Right renal pelvis (tissue), 4 donors: ENCODE data around the gene MYPOP. TPM values are rescaled to one million over a fixed set of nuclear protein-coding genes. Genes with fewer than 3 reads are reported as not detected.
A peak's percentile ranks its signal among the peaks of the same experiment; 100 is the strongest.

ENCODE experiments used
- DNase-seq, 4 donors: peaks; one replicate each; pipeline ENCODE4 v3.0.0-alpha.2; 2013; ENCODE audit warnings: low read depth in 4 of 4, low spot score in 3 of 4, missing footprints in 1 of 4
- polyA plus RNA-seq, 4 donors: library from polyadenylated mRNA; unstranded; fragments of 120-200 nt; gene quantifications; one replicate each; pipeline ENCODE4 v1.2.1, GENCODE V29; 2013; ENCODE audit not compliant: insufficient read length in 4 of 4

Gene MYPOP
- polyA plus RNA-seq, 4 donors = 4.6 to 6.3 (median 5.2) TPM

GRCh38 chr19:45864629-45865082 lies 37.8 kb downstream of the MYPOP start:
- DNase-seq = no peak

- no peak for DNase-seq
These were observed 38.4 kb downstream of the MYPOP start, which contains the start of gene FOXA3 for GRCh38 chr19:45863840-45864628. TSS of gene FOXA3 (plus strand) at chr19:45864326. CDS start at chr19:45864457, 131 bp downstream.

- no peak for DNase-seq
These were observed 39.0 kb downstream of the MYPOP start for GRCh38 chr19:45863335-45863839.

GRCh38 chr19:45862564-45863334 lies 39.7 kb downstream of the MYPOP start, which contains the start of gene SYMPK:
TSS of gene SYMPK (minus strand) at chr19:45863147. CDS start at chr19:45854495, 8,652 bp downstream.
- peak; percentile 95 to 98 (median 96) for DNase-seq

GRCh38 chr19:45862271-45862563 lies 40.2 kb downstream of the MYPOP start:
- no peak for DNase-seq

DNA sequence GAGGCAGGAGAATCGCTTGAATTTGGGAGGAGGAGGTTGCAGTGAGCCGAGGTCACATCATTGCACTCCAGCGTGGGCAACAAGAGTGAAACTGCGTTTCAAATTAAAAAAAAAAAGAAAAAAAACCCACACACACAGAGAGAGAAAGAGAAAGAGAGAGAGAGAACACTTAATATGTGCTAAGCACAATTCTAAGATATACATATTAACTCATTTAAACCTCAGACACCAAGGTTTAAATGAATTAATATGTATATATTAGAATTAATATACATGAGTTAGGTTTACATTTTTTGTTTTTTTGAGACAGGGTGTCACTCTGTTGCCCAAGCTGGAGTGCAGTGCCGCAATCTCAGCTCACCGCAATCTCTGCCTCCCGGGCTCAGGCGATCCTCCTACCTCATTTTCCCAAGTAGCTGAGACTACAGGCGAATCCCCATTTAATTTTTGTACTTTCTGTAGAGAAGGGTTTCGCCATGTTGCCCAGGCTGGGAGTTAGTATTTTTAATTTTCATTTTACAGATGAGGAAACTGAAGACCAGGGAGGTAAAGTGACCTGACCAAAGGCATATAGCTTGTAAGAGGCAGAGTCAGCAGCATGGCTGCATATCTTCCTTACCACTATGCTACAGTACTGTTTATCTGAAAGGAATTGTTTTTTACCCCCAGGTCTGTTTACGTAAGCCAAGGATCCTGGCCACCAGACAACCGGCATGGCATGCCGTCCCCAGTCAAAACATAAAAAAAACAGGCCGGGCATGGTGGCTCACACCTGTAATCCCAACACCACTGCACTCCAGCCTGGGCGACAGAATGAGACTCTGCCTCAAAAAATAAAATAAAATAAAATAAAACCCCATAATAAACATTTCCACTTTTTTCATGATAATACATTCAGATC lies 41.8 kb downstream of the MYPOP start:
- no peak for DNase-seq

DNA sequence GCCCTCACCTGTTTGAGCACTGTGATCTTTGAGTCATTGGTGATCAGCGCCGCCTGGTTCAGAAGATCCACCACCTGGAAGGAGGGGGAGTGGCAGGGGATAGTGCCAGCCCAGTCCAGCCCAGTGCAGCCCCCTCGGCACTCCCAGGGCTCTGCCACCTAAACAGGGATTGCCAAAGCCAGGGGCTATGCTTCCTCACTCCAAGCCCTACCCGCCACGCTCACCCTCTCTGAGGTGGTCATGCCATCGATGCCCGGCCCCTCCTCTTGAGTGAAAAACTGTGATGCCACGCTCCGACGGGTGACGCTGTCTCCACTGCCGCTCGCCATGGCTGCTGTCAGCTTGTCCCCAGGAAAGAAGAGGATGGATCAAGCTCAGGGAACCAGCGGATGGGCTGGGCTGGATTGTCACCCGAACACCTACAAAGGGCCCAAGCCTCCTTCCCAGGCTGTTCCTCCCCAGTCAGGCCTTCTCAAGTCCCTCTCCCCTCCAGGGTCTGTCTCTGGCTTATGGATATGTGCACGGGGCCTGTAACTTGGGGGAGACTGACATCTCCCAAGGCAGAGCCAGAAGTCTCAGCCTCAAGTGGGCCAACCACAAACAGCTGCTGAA lies 48.1 kb downstream of the MYPOP start:
- DNase-seq = no peak

DNA sequence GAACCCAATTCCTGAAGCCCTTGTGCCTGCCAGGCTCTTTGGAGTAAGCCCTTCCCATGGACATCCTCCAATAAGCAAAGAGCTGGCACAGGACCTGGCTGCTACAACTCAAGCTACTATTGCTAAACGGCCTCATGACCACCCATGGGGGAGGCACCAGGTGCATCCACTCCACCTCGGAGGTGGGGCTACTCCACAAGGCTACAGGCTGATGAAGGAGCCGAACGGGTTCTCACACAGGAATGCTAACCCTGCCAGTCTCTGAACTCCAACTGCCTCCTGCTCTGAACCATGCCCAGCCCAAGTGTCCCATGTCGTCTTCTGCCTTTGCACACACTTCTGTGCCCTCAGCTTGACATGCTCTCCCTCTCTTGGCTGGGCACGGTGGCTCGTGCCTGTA lies 49.4 kb downstream of the MYPOP start:
- DNase-seq = no peak

GRCh38 chr19:45852145-45852750 lies 50.2 kb downstream of the MYPOP start:
- no peak for DNase-seq

GRCh38 chr19:45848922-45849321 lies 53.5 kb downstream of the MYPOP start:
- no peak for DNase-seq

GRCh38 chr19:45847663-45848062 lies 54.8 kb downstream of the MYPOP start:
- no peak for DNase-seq

DNA sequence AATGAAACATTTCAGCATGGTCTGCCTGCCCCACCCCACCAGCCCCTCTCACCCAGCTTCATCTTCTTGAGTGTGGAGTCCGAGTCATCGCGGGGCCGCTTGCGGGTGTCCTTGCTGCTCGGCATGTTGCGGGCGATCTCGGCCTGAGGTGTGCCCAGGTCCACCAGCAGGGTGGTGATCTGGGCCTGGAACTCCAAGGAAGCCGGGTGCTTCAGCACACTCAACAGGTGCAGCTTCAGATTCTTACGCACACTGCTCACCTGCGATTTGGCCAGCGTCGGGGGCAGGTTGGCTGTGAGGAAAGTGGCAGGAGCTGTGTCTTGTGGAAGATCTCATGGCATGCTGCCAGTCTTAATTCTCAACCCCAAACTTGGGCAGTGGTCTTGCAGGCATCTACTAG lies 60.2 kb downstream of the MYPOP start:
- DNase-seq = no peak

Other genes with a start within 250 kb of the MYPOP start
- under 1 TPM; 0.33 to 0.80 (median 0.58) TPM for gene GIPR, start 234.4 kb downstream of the MYPOP start, polyA plus RNA-seq
- gene SNRPD2, start 210.7 kb downstream of the MYPOP start, polyA plus RNA-seq = 100 to 1,000 TPM; 282 to 375 (median 322) TPM
- gene QPCTL, start 209.9 kb downstream of the MYPOP start, polyA plus RNA-seq = 10 to 100 TPM in 1 of 4 donors, 1 to 10 TPM in 3; 6.2 to 12.7 (median 8.4) TPM
- 10 to 100 TPM; 13.3 to 19.0 (median 14.7) TPM for gene FBXO46, start 171.7 kb downstream of the MYPOP start, polyA plus RNA-seq
- under 1 TPM in 1 of 4 donors, not detected in 3; 0.03 TPM for gene MEIOSIN, start 169.2 kb downstream of the MYPOP start, polyA plus RNA-seq
- 10 to 100 TPM; 15.7 to 31.7 (median 21.6) TPM for gene SIX5, start 133.4 kb downstream of the MYPOP start, polyA plus RNA-seq
- 10 to 100 TPM; 41.9 to 53.6 (median 47.1) TPM for gene DMPK, start 120.1 kb downstream of the MYPOP start, polyA plus RNA-seq
- gene DMWD, start 109.8 kb downstream of the MYPOP start, polyA plus RNA-seq = 10 to 100 TPM; 28.0 to 40.3 (median 29.1) TPM
- under 1 TPM in 1 of 4 donors, not detected in 3; 0.05 TPM for gene RSPH6A, start 87.3 kb downstream of the MYPOP start, polyA plus RNA-seq
- 10 to 100 TPM; 49.2 to 67.7 (median 58.9) TPM for gene SYMPK, start 39.5 kb downstream of the MYPOP start, polyA plus RNA-seq
- gene FOXA3, start 38.3 kb downstream of the MYPOP start, polyA plus RNA-seq = under 1 TPM; 0.14 to 0.79 (median 0.43) TPM
- gene IRF2BP1, start 16.5 kb downstream of the MYPOP start, polyA plus RNA-seq = 10 to 100 TPM; 18.1 to 31.1 (median 20.1) TPM
- under 1 TPM in 1 of 4 donors, not detected in 3; 0.08 TPM for gene NANOS2, start 12.2 kb upstream of the MYPOP start, polyA plus RNA-seq
- 1 to 10 TPM; 4.3 to 5.3 (median 4.4) TPM for gene NOVA2, start 71.3 kb upstream of the MYPOP start, polyA plus RNA-seq
- gene CCDC61, start 92.9 kb upstream of the MYPOP start, polyA plus RNA-seq = 10 to 100 TPM; 10.6 to 14.6 (median 11.1) TPM
- under 1 TPM; 0.22 to 0.76 (median 0.39) TPM for gene PGLYRP1, start 120.4 kb upstream of the MYPOP start, polyA plus RNA-seq
- under 1 TPM; 0.18 to 0.43 (median 0.30) TPM for gene IGFL4, start 138.4 kb upstream of the MYPOP start, polyA plus RNA-seq
- gene IGFL3, start 222.1 kb upstream of the MYPOP start, polyA plus RNA-seq = not detected
- under 1 TPM in 1 of 4 donors, not detected in 3; 0.05 TPM for gene IGFL2, start 245.6 kb upstream of the MYPOP start, polyA plus RNA-seq